Transverse colon (tissue), 4 donors: ENCODE data around the gene PRKCE. TPM values are rescaled to one million over a fixed set of nuclear protein-coding genes. Genes with fewer than 3 reads are reported as not detected.

Source experiments
- DNase-seq: peaks from one replicate; pipeline ENCODE4 v3.0.0-alpha.2; 2019
- H3K27ac ChIP-seq, 4 donors: fragments of 200-600 bp; sonication (generic); 2 replicates each; pipeline ENCODE4 v1.5.1; 2016 to 2018; ENCODE audit warnings: inconsistent platforms in 4 of 4
- H3K27me3 ChIP-seq: fragments of 200-600 bp; sonication (generic); 2 replicates; pipeline ENCODE4 v1.5.1; 2017; ENCODE audit warnings: inconsistent platforms
- H3K36me3 ChIP-seq, 4 donors: fragments of 200-600 bp; sonication (generic); 2 replicates each; pipeline ENCODE4 v1.5.1; 2017 to 2019; ENCODE audit warnings: inconsistent platforms in 4 of 4
- H3K4me1 ChIP-seq, 4 donors: fragments of 200-600 bp; sonication (generic); 2 replicates each; pipeline ENCODE4 v1.5.1; 2017 to 2020; ENCODE audit warnings: inconsistent platforms in 4 of 4
- H3K4me3 ChIP-seq, 4 donors: fragments of 200-600 bp; sonication (generic); 1 replicate in 1 of 4; 2 replicates in 3 of 4; pipeline versions ENCODE4 v1.5.1 to v1.6.1; 2017 to 2019; ENCODE audit warnings: inconsistent platforms in 4 of 4
- H3K9me3 ChIP-seq, 2 donors: fragments of 200-600 bp; sonication (generic); 2 replicates each; pipeline ENCODE4 v1.5.1; 2017 to 2019; ENCODE audit warnings: inconsistent platforms in 2 of 2
- EP300 ChIP-seq: sonication (generic); formaldehyde crosslinking; IDR thresholded peaks from one replicate; pipeline ENCODE4 v1.6.1; 2017; ENCODE audit warnings: antibody characterized with exemption, low read depth
- POLR2A ChIP-seq: fragments of 450-650 bp; IDR thresholded peaks from one replicate; pipeline ENCODE4 v1.6.1; 2016; ENCODE audit warnings: antibody characterized with exemption, mild to moderate bottlenecking, moderate library complexity
- POLR2AphosphoS5 ChIP-seq, 3 donors: sonication (generic); formaldehyde crosslinking; IDR thresholded peaks; one replicate each; pipeline ENCODE4 v1.6.1; 2016; ENCODE audit warnings: antibody characterized with exemption in 3 of 3
- whole genome bisulfite sequencing, 2 donors: methylation state at CpG; one replicate each; pipeline ENCODE4 v1.1.5; 2018; ENCODE audit warnings: low coverage in 1 of 2; 5-methylcytosine and 5-hydroxymethylcytosine counted together
- in situ Hi-C, 4 donors: fragments of 200-750 bp; cut with MboI; loops; one replicate each; pipeline versions ENCODE4 v1.15.0 to v1.15.1; 2017; ENCODE audit warnings: low sequenced_read_pairs in 3 of 4, low pct_ligation_motif_present in 1 of 4, low pct_unique_long_range_greater_than_20kb in 1 of 4
- intact Hi-C: fragments of 100-400 bp; cut with DNase I; formaldehyde crosslinking; loops from one replicate; pipeline ENCODE4 v1.15.1; 2023; ENCODE audit warnings: low total_unique reads
- total RNA-seq, 4 donors: library from RNA; depleted of rRNA; stranded (reverse); fragments of >200 nt; gene quantifications; one replicate each; pipeline ENCODE4 v1.1.0, GENCODE V29; 2016
- TF ChIP-seq, protein P1 (sequence below), 5 experiments: fragments of 200-600 bp in 3 of 5; fragments of 450-650 bp in 2 of 5; sonication (generic) in 3 of 5; IDR thresholded peaks; 1 replicate in 2 of 5; 2 replicates in 3 of 5; pipeline ENCODE4 v1.5.1; 2016 to 2017; ENCODE audit warnings: antibody characterized with exemption in 5 of 5, inconsistent platforms in 3 of 5, mild to moderate bottlenecking in 2 of 5, moderate library complexity in 1 of 5

The PRKCE gene
- total RNA-seq, 4 donors from 2014 or later = 8.6 to 20.6 (median 11.3) TPM

DNA sequence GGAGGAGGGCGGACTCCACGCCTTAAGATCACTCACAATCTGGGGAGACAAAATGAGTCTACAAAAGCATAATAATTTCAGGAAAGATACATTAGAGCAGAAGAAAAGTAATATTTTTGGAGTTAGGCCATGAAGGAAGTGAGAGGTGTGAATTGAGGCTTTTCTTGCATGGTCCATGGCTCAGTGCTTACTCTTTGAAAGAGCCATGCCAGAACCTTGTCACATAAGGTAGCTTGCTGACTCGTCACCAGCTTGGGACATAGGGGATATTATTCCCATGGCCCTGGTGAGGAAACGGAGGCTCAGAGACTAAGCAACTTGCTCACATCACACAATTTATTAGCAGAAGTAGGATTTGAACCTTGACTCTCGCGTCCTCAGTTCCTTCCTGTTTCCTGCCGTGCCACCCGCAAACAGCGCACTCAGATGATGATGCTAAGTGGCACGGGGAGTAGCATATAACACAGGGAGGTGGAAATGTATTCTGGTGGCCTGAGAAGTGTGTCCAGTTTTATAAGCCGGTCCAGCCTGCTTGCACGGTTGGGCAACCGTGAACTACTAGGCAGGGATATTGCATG, 333.5 kb downstream of the PRKCE start:
- Histone ChIP-seq H3K4me3 (no peak overlapping the region), H3K27ac (no peak overlapping the region), H3K9me3 (no peaks in the 10 kb centered on the region), H3K4me1 (peaks cover 0 to 22% (median 9%) of the 10 kb centered on the region in 4 donors), H3K27me3 (no peaks in the 10 kb centered on the region), H3K36me3 (no peaks in the 10 kb centered on the region)
- in situ Hi-C loops = loop anchor here in 1 of 4 donors (25.0 kb wide), 1 partner anchor 652 kb away; no protein-coding TSS in a partner anchor
- DNase-seq = no peak
- intact Hi-C loops = no loop called here
- TF ChIP-seq, protein P1, sequence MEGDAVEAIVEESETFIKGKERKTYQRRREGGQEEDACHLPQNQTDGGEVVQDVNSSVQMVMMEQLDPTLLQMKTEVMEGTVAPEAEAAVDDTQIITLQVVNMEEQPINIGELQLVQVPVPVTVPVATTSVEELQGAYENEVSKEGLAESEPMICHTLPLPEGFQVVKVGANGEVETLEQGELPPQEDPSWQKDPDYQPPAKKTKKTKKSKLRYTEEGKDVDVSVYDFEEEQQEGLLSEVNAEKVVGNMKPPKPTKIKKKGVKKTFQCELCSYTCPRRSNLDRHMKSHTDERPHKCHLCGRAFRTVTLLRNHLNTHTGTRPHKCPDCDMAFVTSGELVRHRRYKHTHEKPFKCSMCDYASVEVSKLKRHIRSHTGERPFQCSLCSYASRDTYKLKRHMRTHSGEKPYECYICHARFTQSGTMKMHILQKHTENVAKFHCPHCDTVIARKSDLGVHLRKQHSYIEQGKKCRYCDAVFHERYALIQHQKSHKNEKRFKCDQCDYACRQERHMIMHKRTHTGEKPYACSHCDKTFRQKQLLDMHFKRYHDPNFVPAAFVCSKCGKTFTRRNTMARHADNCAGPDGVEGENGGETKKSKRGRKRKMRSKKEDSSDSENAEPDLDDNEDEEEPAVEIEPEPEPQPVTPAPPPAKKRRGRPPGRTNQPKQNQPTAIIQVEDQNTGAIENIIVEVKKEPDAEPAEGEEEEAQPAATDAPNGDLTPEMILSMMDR (IDR thresholded peaks at IDR 0.05) = no peak
- TF ChIP-seq EP300 (no peak), POLR2AphosphoS5 (IDR thresholded peaks at IDR 0.05) (no peak), POLR2A (no peak)
- WGBS, 2 donors = 78 to 81% methylated on average over 2 to 13 of the region's 13 CpGs

GRCh38 chr2:45986509-45986908, 335.0 kb downstream of the PRKCE start:
- H3K4me3 ChIP-seq = no peak overlapping the region
- no peaks in the 10 kb centered on the region for H3K36me3 ChIP-seq
- H3K27me3 ChIP-seq = no peaks in the 10 kb centered on the region
- intact Hi-C loops (no loop called here), in situ Hi-C loops (loop anchor here in 1 of 4 donors (25.0 kb wide), 1 partner anchor 651 kb away; no protein-coding TSS in a partner anchor)
- WGBS, 2 donors = 69 to 83% methylated on average over 3 to 5 of the region's 5 CpGs
- H3K4me1 ChIP-seq = peaks cover 1 to 29% (median 13%) of the 10 kb centered on the region in 4 donors
- no peak overlapping the region for H3K27ac ChIP-seq
- no peak for TF ChIP-seq POLR2A
- no peak for TF ChIP-seq POLR2AphosphoS5 (IDR thresholded peaks at IDR 0.05)
- no peak for TF ChIP-seq EP300
- TF ChIP-seq, protein P1 (IDR thresholded peaks at IDR 0.05) = no peak
- peak; percentile 21 for DNase-seq
- no peaks in the 10 kb centered on the region for H3K9me3 ChIP-seq

DNA sequence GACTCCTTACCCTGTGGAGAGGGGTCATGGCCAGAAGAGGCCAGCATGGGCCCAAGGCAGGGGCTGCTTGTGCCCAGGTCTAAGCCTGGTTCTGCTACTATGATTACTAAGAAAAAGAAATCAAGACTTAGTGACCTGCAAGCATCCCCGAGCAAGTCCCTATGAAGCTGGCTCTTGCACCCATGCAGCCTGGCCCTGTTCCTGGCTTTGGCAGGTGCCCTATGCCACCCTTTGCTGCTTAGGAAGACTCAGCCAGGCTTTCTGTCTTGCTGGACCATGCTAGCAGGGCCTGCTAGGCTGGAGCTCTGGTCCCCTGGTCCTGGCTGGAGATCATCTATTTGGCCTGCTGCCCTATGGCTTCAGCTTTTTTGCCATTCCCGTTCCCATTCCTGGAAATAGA, 336.4 kb downstream of the PRKCE start:
- Histone ChIP-seq H3K9me3 (no peaks in the 10 kb centered on the region), H3K4me3 (no peak overlapping the region), H3K27me3 (no peaks in the 10 kb centered on the region), H3K4me1 (peaks cover 13 to 42% (median 26%) of the 10 kb centered on the region in 4 donors), H3K36me3 (no peaks in the 10 kb centered on the region), H3K27ac (no peak overlapping the region)
- in situ Hi-C loops (loop anchor here in 1 of 4 donors (25.0 kb wide), 1 partner anchor 649 kb away; no protein-coding TSS in a partner anchor), intact Hi-C loops (no loop called here)
- 66% methylated on average over 2 of the region's 2 CpGs; no CpG with 5 or more reads in 1 of the 2 donors for WGBS, 2 donors
- DNase-seq = no peak
- TF ChIP-seq EP300 (no peak), POLR2AphosphoS5 (IDR thresholded peaks at IDR 0.05) (no peak), POLR2A (no peak)
- TF ChIP-seq, protein P1 (IDR thresholded peaks at IDR 0.05) = no peak

- H3K4me1 ChIP-seq = peaks cover 17 to 53% (median 35%) of the 10 kb centered on the region in 4 donors
- no peak overlapping the region for H3K27ac ChIP-seq
- no peaks in the 10 kb centered on the region for H3K36me3 ChIP-seq
- TF ChIP-seq, protein P1 (IDR thresholded peaks at IDR 0.05) = no peak
- TF ChIP-seq POLR2AphosphoS5 (IDR thresholded peaks at IDR 0.05) = no peak
- TF ChIP-seq EP300 = no peak
- no peak for TF ChIP-seq POLR2A
- in situ Hi-C loops = loop anchor here in 1 of 4 donors (25.0 kb wide), 1 partner anchor 648 kb away; no protein-coding TSS in a partner anchor
- WGBS, 2 donors = 89% methylated on average over 7 of the region's 7 CpGs; no CpG with 5 or more reads in 1 of the 2 donors
- no peak for DNase-seq
- H3K27me3 ChIP-seq = no peaks in the 10 kb centered on the region
- intact Hi-C loops = no loop called here
- H3K9me3 ChIP-seq = no peaks in the 10 kb centered on the region
- no peak overlapping the region for H3K4me3 ChIP-seq
Observed at GRCh38 chr2:45988879-45989278, 337.4 kb downstream of the PRKCE start.
